ENCODE data around the gene MYBPH. TPM values are rescaled to one million over a fixed set of nuclear protein-coding genes. Genes with fewer than 3 reads are reported as not detected.

MYBPH gene
- total and polyA plus RNA-seq, 2 experiments from 2014 or later: not detected

DNA sequence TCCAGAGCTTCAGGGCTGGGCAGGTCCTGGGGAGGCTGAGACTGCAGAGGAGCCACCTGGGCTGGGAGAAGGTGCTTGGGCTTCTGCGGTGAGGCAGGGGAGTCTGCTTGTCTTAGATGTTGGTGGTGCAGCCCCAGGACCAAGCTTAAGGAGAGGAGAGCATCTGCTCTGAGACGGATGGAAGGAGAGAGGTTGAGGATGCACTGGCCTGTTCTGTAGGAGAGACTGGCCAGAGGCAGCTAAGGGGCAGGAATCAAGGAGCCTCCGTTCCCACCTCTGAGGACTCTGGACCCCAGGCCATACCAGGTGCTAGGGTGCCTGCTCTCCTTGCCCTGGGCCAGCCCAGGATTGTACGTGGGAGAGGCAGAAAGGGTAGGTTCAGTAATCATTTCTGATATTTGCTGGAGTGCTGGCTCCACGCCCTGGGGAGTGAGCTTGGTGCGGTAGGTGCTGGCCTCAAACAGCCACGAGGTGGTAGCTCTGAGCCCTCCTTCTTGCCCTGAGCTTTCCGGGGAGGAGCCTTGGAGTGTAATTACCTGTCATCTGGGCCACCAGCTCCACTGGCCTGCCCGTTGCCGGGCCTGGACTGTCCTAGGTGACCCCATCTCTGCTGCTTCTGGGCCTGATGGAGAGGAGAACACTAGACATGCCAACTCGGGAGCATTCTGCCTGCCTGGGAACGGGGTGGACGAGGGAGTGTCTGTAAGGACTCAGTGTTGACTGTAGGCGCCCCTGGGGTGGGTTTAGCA is 9.3 kb downstream of the MYBPH start:
- Histone ChIP-seq H3K4me1 (ENCODE audit: insufficient read depth) (no peaks in the 10 kb centered on the region), H3K27ac (ENCODE audit: low read depth) (no peak overlapping the region), H4K20me1 (replicated peaks; ENCODE audit: insufficient read depth) (no peaks in the 10 kb centered on the region), H3K36me3 (ENCODE audit: insufficient read depth) (no peaks in the 10 kb centered on the region), H2AFZ (no peak overlapping the region), H3K27me3 (ENCODE audit: insufficient read depth) (no peaks in the 10 kb centered on the region), H3K9me2 (ENCODE audit: insufficient read depth) (no peaks in the 10 kb centered on the region), H3K4me2 (no peak overlapping the region), H3K4me3 (no peak overlapping the region), H3F3A (replicated peaks; ENCODE audit: low read depth) (no peaks in the 10 kb centered on the region), H3K79me2 (replicated peaks; ENCODE audit: insufficient read depth) (no peaks in the 10 kb centered on the region)
- Mint-ChIP-seq H3K36me3 (ENCODE audit: low read depth) (no peaks in the 10 kb centered on the region; the same call in 2 of the 3 replicates), H3K4me1 (peaks cover 2% of the 10 kb centered on the region; the same call in 1 of the 3 replicates), H3K9me3 (no peaks in the 10 kb centered on the region), H3K4me3 (no peak overlapping the region), H3K27me3 (ENCODE audit: insufficient read depth, low read depth, poor library complexity) (peaks cover 10% of the 10 kb centered on the region), H3K27ac (no peak overlapping the region; the same call in 1 of the 2 replicates)
- ATAC-seq (peak; percentile 79), DNase-seq (ENCODE audit: low spot score) (no peak)
- TF ChIP-seq, protein P1, sequence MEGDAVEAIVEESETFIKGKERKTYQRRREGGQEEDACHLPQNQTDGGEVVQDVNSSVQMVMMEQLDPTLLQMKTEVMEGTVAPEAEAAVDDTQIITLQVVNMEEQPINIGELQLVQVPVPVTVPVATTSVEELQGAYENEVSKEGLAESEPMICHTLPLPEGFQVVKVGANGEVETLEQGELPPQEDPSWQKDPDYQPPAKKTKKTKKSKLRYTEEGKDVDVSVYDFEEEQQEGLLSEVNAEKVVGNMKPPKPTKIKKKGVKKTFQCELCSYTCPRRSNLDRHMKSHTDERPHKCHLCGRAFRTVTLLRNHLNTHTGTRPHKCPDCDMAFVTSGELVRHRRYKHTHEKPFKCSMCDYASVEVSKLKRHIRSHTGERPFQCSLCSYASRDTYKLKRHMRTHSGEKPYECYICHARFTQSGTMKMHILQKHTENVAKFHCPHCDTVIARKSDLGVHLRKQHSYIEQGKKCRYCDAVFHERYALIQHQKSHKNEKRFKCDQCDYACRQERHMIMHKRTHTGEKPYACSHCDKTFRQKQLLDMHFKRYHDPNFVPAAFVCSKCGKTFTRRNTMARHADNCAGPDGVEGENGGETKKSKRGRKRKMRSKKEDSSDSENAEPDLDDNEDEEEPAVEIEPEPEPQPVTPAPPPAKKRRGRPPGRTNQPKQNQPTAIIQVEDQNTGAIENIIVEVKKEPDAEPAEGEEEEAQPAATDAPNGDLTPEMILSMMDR (conservative IDR thresholded peaks at IDR 0.05; ENCODE audit: low read depth in 2 of 2): peak in 1 of 2 experiments; percentile 34; a peak in 1 of 4 replicates
- no peak for TF ChIP-seq POLR2AphosphoS5 (IDR thresholded peaks at IDR 0.05; ENCODE audit: low read depth)

DNA sequence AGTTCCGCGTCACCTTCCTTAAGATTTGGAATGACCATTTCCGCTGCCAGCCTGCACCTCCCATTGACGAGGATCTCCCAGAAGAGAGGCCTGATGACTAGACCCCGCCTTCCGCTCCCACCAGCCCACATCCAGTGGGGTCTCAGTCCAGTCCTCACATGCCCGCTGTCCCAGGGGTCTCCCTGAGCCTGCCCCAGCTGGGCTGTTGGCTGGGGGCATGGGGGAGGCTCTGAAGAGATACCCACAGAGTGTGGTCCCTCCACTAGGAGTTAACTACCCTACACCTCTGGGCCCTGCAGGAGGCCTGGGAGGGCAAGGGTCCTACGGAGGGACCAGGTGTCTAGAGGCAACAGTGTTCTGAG is 9.8 kb downstream of the MYBPH start:
- no peaks in the 10 kb centered on the region for H3K36me3 ChIP-seq (ENCODE audit: insufficient read depth)
- Mint-ChIP-seq H3K4me3 (no peak overlapping the region), H3K27me3 (ENCODE audit: insufficient read depth, low read depth, poor library complexity) (peaks cover 10% of the 10 kb centered on the region), H3K9me3 (no peaks in the 10 kb centered on the region), H3K36me3 (ENCODE audit: low read depth) (no peaks in the 10 kb centered on the region; the same call in 2 of the 3 replicates), H3K27ac (no peak overlapping the region), H3K4me1 (peaks cover 2% of the 10 kb centered on the region; the same call in 1 of the 3 replicates)
- no peaks in the 10 kb centered on the region for H3K27me3 ChIP-seq (ENCODE audit: insufficient read depth)
- no peak for TF ChIP-seq ZNF114 (CRISPR knock-in tag; IDR thresholded peaks at IDR 0.05)
- TF ChIP-seq, protein P1 (conservative IDR thresholded peaks at IDR 0.05; ENCODE audit: low read depth in 2 of 2): no peak
- H3K9me2 ChIP-seq (ENCODE audit: insufficient read depth): no peaks in the 10 kb centered on the region
- H4K20me1 ChIP-seq (replicated peaks; ENCODE audit: insufficient read depth): no peaks in the 10 kb centered on the region
- no peaks in the 10 kb centered on the region for H3F3A ChIP-seq (replicated peaks; ENCODE audit: low read depth)
- no peaks in the 10 kb centered on the region for H3K4me1 ChIP-seq (ENCODE audit: insufficient read depth)
- H3K27ac ChIP-seq (ENCODE audit: low read depth): no peak overlapping the region
- ATAC-seq (no peak), DNase-seq (ENCODE audit: low spot score) (no peak)
- no peak overlapping the region for H3K4me3 ChIP-seq
- H3K4me2 ChIP-seq: no peak overlapping the region
- H2AFZ ChIP-seq: no peak overlapping the region
- H3K79me2 ChIP-seq (replicated peaks; ENCODE audit: insufficient read depth): no peaks in the 10 kb centered on the region
